SKM-1 treated with dmso at 0.1 percent for 144 hours (cell line): ENCODE measurements around the gene FAM13B.
"Not testable (repeated sequence)": the region's sequence is repeated elsewhere in the genome, so short reads cannot be mapped to it uniquely, and the experiment has no call there.

Experiments used
- DNase-seq: peaks from one replicate; lab custom pipeline; 2025; ENCODE audit not compliant: unreplicated experiment; lab: John Stamatoyannopoulos, UW

Gene FAM13B

GRCh38 chr5:138035605-138036537 lies 3.0 kb upstream of the FAM13B start:
- peak; percentile 90 for DNase-seq

DNA sequence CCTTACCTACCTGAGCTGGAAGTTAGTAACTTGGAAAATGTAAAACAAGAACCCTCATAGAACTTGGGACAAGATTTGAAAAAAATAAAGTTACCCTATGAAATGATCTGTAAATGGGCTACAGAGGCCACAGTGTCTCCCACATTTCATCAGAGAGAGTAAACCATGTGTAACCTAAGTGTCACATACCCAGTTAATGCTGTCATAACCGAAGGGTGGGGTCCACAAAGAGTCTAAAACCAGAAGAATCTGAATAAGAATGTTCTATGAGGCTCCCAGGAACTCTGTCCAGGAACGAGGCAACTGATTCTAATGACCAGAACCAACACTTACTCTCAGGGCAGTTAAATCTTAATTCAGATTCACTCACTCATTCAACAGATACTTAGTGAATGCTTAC lies 1.0 kb upstream of the FAM13B start:
- no peak for DNase-seq

DNA sequence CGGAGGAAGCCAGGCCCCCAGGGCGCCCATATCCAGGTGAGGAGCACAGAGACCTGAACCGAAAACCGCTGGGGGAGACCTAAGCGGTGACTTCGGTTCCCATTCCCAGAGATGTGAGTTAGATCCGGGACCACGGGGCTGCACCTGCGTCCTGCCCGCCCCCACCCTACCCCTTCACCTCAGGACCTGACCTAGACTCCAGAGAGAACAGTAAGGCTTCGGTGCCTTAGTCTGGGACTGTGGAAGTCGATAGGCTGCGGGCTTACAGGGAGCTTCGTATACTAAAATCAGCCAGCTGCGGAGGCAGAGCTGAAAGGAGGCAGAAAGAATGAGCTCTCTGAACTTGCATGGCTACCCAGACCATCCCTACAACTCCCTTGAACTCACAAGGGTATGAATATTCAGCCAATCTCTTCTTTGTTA lies 518 bp upstream of the FAM13B start:
- DNase-seq = no peak

DNA sequence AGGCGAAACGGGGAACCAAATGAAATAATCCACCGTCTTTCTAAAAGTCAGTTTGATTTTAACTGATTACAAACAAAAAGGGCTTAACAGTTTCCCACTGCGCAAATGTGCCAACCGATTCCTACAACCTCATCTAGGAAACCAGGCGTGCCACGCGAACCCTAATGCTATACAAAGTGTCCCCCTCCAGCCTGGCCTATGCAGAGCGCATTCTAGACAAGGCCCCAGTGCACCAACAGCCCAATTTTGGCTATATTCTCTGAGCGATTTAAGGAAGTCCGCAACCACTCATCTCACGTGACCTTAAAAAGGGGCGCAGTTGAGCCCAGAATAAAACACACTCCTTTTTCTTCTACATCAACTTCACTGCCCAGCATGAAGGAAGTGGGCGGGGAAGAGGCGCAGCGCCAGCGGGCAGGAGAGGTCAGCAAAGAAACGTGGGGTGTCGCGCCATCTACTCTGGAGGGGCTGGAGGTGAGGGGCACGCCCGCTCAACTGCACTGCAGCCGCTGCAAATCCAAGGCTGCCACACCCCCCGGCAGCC lies 779 bp downstream of the FAM13B start:
- DNase-seq = peak; percentile 90

- DNase-seq = no peak
Measured at GRCh38 chr5:138029944-138030343, 2.9 kb downstream of the FAM13B start.

DNA sequence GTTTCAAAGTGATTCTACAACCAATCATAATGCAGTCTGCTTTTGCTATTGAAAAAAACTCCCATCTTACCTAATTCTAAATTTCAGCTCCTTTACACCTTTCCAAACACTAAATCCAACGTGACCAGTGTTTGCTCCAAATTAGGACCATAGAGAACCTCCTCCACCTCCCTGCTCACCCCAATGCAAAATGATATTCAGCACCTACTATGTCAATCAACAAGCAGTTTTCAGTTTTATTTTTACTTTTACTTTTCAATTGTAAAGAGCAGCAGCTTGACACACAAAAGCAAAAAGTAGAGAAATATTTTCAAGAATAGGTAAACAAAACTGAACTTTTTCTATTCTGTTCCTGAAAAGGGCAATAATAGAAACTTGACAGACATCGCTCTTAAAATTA lies 3.4 kb downstream of the FAM13B start:
- DNase-seq = no peak

DNA sequence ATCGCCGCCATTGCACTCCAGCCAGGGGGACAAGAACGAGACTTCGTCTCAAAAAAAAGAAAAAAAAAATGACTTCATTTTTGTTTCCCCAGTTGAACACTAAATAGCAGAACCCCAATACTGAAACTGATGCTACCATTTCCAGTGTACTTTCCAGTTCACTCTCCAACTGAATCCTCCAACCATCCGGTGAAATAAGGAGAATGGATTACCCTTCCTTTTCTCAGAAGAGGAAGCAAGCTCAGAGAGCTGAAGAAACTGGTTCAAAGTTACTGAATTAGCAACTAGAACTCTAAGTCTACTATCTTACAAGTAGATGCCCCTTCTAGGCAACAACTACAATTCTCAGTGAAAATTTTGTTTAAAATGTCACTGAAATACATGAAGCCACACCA lies 3.9 kb downstream of the FAM13B start:
- no peak for DNase-seq

DNA sequence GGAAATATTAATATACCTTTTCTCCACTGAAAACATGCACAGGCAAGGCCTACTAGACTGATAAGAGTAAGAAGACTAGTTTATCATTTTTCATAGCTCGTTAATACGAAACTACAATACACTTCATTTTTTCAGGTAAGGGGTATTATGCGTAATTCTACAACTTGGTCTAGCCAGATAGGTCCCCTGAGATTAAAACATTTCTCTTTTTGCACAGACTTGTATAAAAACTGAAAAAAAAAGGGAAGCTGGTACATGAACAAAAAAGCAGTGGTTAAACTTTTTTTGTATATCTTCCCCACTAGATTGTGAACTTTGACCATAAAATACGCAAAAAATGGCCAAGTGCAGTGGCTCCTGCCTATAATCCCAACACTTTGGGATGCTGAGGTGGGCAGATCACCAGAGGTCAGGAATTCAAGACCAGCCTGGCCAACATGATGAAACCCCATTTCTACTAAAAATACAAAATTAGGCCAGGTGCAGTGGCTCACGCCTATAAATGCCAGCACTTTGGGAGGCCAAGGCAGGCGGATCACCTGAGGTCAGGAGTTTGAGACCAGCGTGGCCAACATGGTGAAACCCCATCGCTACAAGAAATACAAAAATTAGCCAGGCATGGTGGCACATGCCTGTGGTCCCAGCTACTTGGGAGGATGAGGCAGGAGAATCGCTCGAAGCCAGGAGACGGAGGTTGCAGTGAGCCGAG lies 4.5 kb downstream of the FAM13B start:
- not testable (repeated sequence) for DNase-seq

DNA sequence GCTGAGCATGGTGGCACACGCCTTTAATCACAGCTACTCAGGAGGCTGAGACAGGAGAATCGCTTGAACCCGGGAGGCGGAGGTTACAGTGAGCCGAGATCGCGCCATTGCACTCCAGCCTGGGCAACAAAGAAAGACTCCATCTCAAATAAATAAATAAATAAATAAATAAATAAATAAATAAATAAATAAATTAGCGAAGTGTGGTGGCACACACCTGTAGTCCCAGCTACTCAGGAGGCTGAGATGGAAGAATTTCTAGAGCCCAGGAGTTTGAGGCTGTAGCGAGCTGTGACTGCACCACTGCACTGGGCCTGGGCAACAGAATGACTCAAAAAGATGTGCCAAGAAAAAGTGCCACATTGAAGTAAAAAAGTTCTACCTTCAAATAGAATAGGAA lies 6.1 kb downstream of the FAM13B start:
- not testable (repeated sequence) for DNase-seq

GRCh38 chr5:138025285-138025684 lies 7.6 kb downstream of the FAM13B start:
- DNase-seq = no peak

DNA sequence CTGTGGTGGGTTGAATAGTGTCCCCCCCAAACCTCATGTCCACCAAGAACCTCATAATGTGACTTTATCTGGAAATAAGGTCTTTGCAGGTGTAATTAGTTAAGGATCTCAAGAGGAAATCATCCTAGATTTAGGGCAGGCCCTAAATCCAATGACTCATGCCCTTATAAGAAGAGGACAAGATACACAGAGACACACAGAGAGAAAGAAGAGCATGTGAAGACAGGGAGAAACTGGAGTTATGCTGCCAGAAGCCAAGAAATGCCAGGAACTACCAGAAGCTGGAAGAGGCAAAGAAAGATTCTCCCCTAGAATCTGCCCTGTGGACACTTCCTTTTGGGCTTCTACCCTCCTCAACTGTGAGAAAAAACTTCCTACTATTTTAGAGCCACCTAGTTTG lies 8.8 kb downstream of the FAM13B start:
- no peak for DNase-seq

- no peak for DNase-seq
Measured at GRCh38 chr5:138022912-138023311, 10.0 kb downstream of the FAM13B start.

- no peak for DNase-seq
Measured at GRCh38 chr5:138021771-138022170, 11.1 kb downstream of the FAM13B start.

DNA sequence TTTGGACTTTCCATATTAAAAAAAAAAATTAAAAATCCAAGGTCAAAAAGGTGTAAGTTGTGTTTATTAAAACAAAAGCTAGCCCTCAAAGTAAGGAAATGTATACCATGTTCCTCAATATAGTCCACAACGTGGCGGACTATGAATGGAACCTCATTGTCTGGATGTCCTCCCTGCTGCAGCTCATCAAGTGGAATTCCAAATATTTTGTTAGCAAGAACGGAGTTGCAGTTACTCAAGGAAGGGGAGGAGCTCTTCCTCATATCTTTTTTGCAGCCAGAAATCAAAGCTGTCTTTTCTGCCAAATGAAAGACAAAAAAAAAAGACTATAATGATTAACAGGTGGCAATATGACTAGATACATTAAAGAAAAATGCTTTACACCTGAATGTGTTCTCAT lies 14.0 kb downstream of the FAM13B start:
- no peak for DNase-seq

DNA sequence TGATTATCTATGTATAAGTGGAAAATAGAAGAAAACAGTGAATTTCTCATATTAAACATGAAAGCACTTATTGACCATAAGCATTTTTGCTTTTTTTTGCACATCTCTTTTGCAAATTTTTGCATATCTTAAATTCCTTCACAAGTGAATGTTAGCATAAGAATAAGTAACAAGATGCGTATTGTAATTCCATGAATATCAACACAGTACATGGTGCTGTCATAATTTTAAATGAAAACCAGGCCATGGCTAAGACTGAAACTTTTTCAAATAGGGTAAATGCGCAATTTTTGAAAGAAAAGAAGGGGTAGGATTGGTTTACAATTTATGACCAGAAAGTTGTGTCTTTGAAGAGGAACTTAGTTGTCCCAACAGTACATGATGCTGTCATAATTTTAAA lies 17.0 kb downstream of the FAM13B start:
- DNase-seq = no peak

DNA sequence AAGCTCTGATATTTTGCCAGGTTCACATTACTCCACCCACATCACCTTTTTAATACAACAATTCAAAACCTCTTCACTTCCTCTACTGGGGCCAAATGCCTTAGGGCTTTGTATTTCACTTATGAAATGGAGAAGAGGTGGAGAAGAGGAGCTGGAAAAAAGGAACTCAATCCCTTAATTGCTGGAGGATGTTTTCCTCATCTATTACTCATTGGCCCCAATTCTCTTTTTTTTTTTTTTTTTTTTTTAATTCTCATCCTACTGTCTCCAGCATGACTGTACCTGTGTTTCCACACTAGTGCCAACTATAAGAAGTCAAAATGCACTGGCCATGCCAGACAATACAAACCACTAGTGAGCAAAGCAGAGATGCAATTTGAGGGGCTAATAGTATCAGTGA lies 20.9 kb downstream of the FAM13B start:
- no peak for DNase-seq

DNA sequence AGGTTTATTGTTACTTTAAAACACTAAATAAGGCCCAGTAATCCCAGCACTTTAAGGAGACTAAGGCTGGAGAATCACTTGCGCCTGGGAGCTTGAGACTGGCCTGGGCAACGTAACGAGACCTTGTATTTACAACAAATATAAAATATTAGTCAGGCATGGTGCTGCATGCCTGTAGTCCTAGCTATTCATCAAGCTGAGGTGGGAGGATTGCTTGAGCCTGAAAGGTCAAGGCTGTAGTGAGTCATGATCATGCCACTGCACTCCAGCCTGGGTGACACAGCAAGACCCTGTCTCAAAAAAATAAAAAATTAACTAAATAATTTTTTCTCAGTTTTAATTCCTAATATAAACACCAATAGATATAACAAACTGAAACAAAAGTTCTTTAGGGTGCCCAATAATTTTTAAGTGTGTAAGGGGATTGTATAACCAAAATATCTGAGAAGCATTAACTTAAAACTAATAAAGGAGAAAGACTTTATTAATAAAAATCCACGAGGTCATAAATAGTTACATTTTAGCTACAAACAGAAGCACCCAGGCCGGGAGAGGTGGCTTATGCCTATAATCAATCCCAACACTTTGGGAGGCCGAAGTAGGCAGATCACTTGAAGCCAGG lies 32.7 kb downstream of the FAM13B start:
- no peak for DNase-seq

- DNase-seq = no peak
Measured at GRCh38 chr5:137997726-137998213, 35.1 kb downstream of the FAM13B start.

- DNase-seq = no peak
Measured at GRCh38 chr5:137995749-137996128, 37.1 kb downstream of the FAM13B start.

GRCh38 chr5:137995077-137995748 lies 37.7 kb downstream of the FAM13B start:
- no peak for DNase-seq

GRCh38 chr5:137994556-137994955 lies 38.3 kb downstream of the FAM13B start:
- DNase-seq = no peak
